Natural killer cell (primary cell): ENCODE measurements around the gene ZNF467. TPM values are rescaled to one million over a fixed set of nuclear protein-coding genes. Genes with fewer than 3 reads are reported as not detected.

Experiments
- ATAC-seq, 3 donors: fragments of 150-1000 bp in 2 of 3; fragments of 200-7000 bp in 1 of 3; cut with Tn5 transposase; 1 replicate in 1 of 3; 2 replicates in 2 of 3; pipeline ENCODE4 v1.10.0; 2021; ENCODE audit warnings: mild to moderate bottlenecking in 2 of 3, moderate library complexity in 2 of 3
- DNase-seq, 2 donors: peaks; one replicate each; pipeline versions ENCODE4 v3.0.0 to v3.0.0-alpha.2; 2013 to 2021; ENCODE audit warnings: mixed read lengths in 1 of 2
- H3K27ac ChIP-seq: one replicate; pipeline ENCODE4 v1.5.1; 2013; ENCODE audit warnings: mild to moderate bottlenecking, low read length
- H3K27me3 ChIP-seq: one replicate; pipeline ENCODE4 v1.6.1; 2013; ENCODE audit warnings: low read length; ENCODE audit not compliant: control insufficient read depth, insufficient read depth
- H3K36me3 ChIP-seq: one replicate; pipeline ENCODE4 v1.6.1; 2013; ENCODE audit warnings: low read length; ENCODE audit not compliant: control insufficient read depth, insufficient read depth
- H3K4me1 ChIP-seq: one replicate; pipeline ENCODE4 v1.6.1; 2013; ENCODE audit warnings: low read length; ENCODE audit not compliant: control insufficient read depth, insufficient read depth
- H3K4me3 ChIP-seq: one replicate; pipeline ENCODE4 v1.5.1; 2013; ENCODE audit warnings: low read length
- H3K9me3 ChIP-seq: one replicate; pipeline ENCODE4 v1.6.1; 2013; ENCODE audit warnings: low read length; ENCODE audit not compliant: control insufficient read depth, insufficient read depth
- H3K27ac Mint-ChIP-seq, 2 donors: one replicate each; pipeline ENCODE4 v1.8.0; 2022; ENCODE audit warnings: mild to moderate bottlenecking in 2 of 2, mixed read lengths in 2 of 2, moderate library complexity in 1 of 2
- H3K27me3 Mint-ChIP-seq, 2 donors: one replicate each; pipeline ENCODE4 v1.8.0; 2022; ENCODE audit warnings: low read depth in 2 of 2, mixed read lengths in 2 of 2
- H3K36me3 Mint-ChIP-seq: one replicate; pipeline ENCODE4 v1.8.0; 2022; ENCODE audit warnings: mixed read lengths
- H3K4me1 Mint-ChIP-seq, 2 donors: one replicate each; pipeline ENCODE4 v1.8.0; 2022; ENCODE audit warnings: mixed read lengths in 2 of 2
- H3K4me3 Mint-ChIP-seq: one replicate; pipeline ENCODE4 v1.8.0; 2022; ENCODE audit warnings: mild to moderate bottlenecking, moderate library complexity, mixed read lengths
- H3K9me3 Mint-ChIP-seq, 2 donors: one replicate each; pipeline ENCODE4 v1.8.0; 2022; ENCODE audit warnings: mixed read lengths in 2 of 2
- WGBS: methylation state at CpG from one replicate; pipeline ENCODE4 v1.1.7; 2013; ENCODE audit warnings: missing lambda C conversion rate; ENCODE audit not compliant: insufficient coverage; 5-methylcytosine and 5-hydroxymethylcytosine counted together
- intact Hi-C: fragments of 100-400 bp; cut with micrococcal nuclease; formaldehyde crosslinking; loops from one replicate; pipeline ENCODE4 v1.14.2; 2022
- total RNA-seq, 4 donors: library from RNA; stranded (reverse); fragments of 120-200 nt in 1 of 4; gene quantifications; one replicate each; pipeline versions ENCODE4 v1.2.3 to v1.2.4, GENCODE V29; 2013 to 2022
- TF ChIP-seq, protein P1 (sequence below): fragments of 200-600 bp; IDR thresholded peaks from one replicate; pipeline ENCODE4 v1.8.0; 2022; ENCODE audit warnings: antibody characterized with exemption

ZNF467 gene
- total RNA-seq, 3 donors from 2014 or later (not counting 1 experiment from before 2014, with no cell fraction given), result 2.8 to 5.4 (median 3.7) TPM

DNA sequence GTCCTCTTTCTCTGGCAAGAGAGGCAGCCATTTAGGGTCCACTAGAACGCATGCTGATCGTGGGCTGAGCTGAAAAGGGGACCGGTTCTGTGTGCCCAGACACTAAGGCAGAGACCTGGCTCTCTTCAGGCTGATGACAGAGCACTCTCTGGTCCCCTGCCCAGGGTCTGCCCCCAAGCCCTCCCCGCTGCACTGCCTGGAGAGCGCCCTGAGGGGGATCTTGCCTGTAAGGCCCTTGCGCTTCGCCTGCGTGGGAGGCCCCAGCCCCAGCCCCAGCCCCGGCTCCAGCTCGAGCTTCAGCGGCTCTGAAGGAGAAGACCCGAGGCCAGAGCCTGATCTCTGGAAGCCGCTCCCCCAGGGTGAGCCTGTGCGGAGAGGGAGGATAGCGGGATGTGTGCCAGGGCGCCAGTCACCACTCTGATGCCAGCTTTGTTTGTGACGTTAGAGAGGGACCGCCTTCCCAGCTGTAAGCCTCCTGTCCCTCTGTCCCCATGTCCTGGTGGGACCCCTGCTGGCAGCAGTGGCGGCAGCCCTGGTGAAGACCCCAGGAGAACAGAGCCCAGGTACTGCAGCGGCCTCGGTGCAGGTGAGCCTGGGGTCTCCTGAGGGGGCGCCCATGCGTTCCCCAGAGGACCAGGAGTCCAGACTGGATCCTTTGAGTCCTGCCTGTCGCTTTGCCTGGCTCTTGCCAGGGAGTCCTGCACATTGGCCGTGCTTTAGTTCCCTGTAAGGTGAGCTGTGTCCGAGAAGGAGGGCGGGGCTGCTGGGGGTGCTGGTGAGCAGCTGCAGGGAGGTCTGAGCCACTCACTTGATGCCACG is 43.2 kb downstream of the ZNF467 start:
- WGBS, result 95% methylated on average over 28 of the region's 28 CpGs
- Mint-ChIP-seq H3K36me3 (no peaks in the 10 kb centered on the region), H3K4me1 (no peaks in the 10 kb centered on the region), H3K27ac (no peak overlapping the region), H3K27me3 (no peaks in the 10 kb centered on the region), H3K4me3 (no peak overlapping the region), H3K9me3 (no peaks in the 10 kb centered on the region)
- Histone ChIP-seq H3K27me3 (no peaks in the 10 kb centered on the region), H3K4me1 (no peaks in the 10 kb centered on the region), H3K4me3 (no peak overlapping the region), H3K27ac (no peak overlapping the region), H3K9me3 (no peaks in the 10 kb centered on the region), H3K36me3 (peaks cover 8% of the 10 kb centered on the region)
- TF ChIP-seq, protein P1, sequence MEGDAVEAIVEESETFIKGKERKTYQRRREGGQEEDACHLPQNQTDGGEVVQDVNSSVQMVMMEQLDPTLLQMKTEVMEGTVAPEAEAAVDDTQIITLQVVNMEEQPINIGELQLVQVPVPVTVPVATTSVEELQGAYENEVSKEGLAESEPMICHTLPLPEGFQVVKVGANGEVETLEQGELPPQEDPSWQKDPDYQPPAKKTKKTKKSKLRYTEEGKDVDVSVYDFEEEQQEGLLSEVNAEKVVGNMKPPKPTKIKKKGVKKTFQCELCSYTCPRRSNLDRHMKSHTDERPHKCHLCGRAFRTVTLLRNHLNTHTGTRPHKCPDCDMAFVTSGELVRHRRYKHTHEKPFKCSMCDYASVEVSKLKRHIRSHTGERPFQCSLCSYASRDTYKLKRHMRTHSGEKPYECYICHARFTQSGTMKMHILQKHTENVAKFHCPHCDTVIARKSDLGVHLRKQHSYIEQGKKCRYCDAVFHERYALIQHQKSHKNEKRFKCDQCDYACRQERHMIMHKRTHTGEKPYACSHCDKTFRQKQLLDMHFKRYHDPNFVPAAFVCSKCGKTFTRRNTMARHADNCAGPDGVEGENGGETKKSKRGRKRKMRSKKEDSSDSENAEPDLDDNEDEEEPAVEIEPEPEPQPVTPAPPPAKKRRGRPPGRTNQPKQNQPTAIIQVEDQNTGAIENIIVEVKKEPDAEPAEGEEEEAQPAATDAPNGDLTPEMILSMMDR, result no peak
- DNase-seq (no peak), ATAC-seq (no peak)
- intact Hi-C loops, result no loop called here

DNA sequence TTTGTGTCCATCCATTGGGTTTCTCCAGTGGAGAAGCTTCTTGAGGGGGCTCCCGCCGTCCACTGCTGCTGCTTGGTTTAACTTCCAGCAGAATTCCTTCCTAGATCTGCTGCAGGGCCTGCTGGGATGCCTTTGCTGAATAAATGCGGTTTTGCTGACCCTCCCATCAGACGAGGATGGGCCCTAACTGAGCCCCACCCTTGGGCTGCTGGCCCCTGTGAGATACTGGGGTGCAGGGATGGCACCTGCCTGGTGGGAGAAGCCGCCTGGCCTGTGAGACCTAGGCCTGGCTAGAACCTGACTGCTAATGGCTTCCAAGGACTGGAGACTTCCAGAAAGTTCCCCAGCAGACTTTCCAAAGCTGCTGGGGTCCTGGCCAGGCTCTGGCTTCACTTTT is 43.8 kb downstream of the ZNF467 start:
- DNase-seq (no peak), ATAC-seq (no peak)
- no peak overlapping the region for H3K4me3 Mint-ChIP-seq
- no peaks in the 10 kb centered on the region for H3K9me3 Mint-ChIP-seq
- H3K27me3 Mint-ChIP-seq, result no peaks in the 10 kb centered on the region
- Histone ChIP-seq H3K4me3 (no peak overlapping the region), H3K4me1 (no peaks in the 10 kb centered on the region), H3K27me3 (no peaks in the 10 kb centered on the region), H3K36me3 (peaks cover 8% of the 10 kb centered on the region), H3K9me3 (no peaks in the 10 kb centered on the region), H3K27ac (no peak overlapping the region)
- 96% methylated on average over 5 of the region's 5 CpGs for WGBS
- TF ChIP-seq, protein P1, result no peak
- intact Hi-C loops, result no loop called here
- no peak overlapping the region for H3K27ac Mint-ChIP-seq
- H3K4me1 Mint-ChIP-seq, result no peaks in the 10 kb centered on the region
- H3K36me3 Mint-ChIP-seq, result no peaks in the 10 kb centered on the region

DNA sequence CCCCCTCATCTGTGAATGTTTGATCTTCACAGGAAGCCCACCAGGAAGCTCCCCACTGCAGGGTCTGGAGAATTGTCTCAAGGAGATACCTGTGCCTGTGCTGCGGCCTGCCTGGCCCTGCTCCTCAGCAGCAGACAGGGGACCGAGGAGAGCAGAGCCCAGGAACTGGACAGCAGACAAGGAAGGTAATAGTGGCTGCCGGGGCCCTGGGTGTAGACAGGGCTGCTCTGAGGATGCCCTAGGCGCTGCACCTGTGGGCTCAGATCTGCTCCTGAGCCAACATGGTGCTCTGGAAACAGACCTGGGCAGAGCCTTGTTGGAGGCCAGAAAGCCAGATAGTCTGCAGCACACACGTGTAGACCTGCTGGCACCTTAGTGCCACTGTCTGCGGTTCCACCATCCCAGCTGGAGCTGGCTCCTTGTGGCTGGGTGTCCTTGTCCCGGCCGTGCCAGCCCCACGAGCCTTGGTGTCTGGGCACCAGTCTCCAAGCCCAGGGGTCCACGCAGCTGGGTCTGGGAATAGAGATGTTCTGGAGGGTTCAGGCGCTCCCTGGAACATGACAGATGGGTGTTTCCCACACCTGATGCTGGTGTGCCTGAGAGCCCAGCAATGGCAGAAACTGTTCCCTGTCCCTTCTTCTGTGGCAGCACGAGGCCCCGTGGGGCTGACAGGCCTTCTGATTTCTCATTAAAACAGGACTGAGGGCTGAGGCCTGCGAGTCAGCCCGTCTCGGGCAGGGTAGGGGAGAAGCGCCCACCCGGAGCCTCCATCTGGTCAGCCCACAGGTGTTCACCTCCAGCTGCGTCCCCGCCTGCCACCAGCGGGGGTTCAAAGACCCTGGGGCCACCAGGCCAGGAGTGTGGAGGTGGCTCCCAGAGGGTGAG is 44.7 kb downstream of the ZNF467 start:
- H3K4me1 ChIP-seq, result no peaks in the 10 kb centered on the region
- ATAC-seq, result no peak
- no peak overlapping the region for H3K4me3 ChIP-seq
- no peaks in the 10 kb centered on the region for H3K27me3 ChIP-seq
- Mint-ChIP-seq H3K4me1 (no peaks in the 10 kb centered on the region), H3K36me3 (no peaks in the 10 kb centered on the region), H3K9me3 (no peaks in the 10 kb centered on the region), H3K27me3 (no peaks in the 10 kb centered on the region), H3K27ac (no peak overlapping the region), H3K4me3 (no peak overlapping the region)
- peaks cover 8% of the 10 kb centered on the region for H3K36me3 ChIP-seq
- no peak overlapping the region for H3K27ac ChIP-seq
- DNase-seq, result no peak
- 94% methylated on average over 21 of the region's 21 CpGs for WGBS
- TF ChIP-seq, protein P1, result no peak
- no peaks in the 10 kb centered on the region for H3K9me3 ChIP-seq
- intact Hi-C loops, result no loop called here
